GM18520 (cell line): ENCODE results near the gene ANKRD9.
"Not testable (repeated sequence)": the region's sequence is repeated elsewhere in the genome, so short reads cannot be mapped to it uniquely, and the experiment has no call there.

ENCODE experiments used
- ATAC-seq: cut with Tn5 transposase; IDR thresholded peaks from one replicate; pipeline ENCODE4 v1.9.1; 2021; ENCODE audit not compliant: unreplicated experiment

ANKRD9 gene, protein sequence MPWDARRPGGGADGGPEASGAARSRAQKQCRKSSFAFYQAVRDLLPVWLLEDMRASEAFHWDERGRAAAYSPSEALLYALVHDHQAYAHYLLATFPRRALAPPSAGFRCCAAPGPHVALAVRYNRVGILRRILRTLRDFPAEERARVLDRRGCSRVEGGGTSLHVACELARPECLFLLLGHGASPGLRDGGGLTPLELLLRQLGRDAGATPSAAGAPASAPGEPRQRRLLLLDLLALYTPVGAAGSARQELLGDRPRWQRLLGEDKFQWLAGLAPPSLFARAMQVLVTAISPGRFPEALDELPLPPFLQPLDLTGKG

DNA sequence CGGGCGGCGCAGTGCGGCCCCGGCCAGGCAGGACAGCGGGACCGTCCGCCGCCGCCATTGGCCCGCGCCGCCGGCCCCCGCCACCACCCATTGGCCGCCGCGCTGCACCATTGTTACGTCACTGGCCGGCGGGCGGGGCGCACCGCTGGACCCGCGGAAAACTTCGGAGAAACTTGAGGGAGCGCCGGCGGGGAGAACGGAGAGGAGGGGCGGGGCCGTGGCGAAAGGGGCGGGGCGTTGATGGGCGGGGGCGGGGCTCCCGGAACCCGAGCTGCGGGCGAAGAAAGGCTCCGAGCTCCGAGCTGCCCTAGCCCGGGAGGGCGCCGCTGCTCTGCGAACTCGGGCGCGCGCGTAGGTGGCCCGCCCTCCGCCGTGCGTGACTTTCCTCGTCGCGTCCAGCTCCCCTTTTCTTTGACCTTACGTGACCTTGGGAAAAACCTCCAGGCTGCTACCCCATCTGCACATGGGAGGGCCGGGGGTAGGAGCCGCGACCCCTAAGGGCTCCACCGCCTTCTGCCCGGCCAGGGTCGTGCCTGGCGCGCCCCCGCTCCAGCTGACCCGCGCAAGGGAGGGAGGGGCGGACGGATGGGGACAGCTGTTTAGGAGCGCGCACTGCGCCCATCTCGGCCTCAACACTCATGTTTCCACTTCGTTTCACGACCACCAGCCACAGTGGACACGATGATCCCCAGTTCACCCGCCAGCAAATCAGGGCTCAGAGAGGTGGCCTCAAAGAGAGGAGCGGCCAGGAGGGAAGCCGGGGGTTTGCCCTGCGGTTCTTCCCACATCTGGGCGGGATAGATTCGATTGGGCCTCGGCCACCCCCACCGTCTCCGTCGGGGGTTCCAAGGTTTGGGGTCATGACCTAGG is at the start of gene ANKRD9:
Gene ANKRD9 (minus strand): TSS at position 31 of the 870 bp plus-strand sequence. CDS start 1,887 bp downstream, outside the sequence.
- peak; percentile 75 for ATAC-seq

DNA sequence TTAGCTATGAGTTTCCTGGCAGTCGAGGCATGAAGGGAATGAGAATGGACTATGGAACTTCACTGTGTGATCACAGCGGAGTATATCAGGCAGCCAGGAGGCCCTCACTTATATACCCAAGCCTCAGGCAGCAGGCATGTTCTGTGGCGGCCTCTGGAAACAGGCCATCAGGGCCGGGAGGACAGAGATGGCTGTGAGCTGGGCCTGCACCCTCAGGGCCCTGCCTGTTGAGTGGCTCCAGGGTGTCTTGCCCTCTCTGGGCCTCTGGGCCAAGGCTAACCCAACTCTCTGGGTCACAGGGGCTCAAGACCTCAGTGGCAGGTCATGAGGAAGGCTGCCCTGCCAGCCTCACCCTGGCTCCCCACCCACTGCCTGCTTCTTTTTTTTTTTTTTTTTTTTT is 49.0 kb upstream of the ANKRD9 start:
- no peak for ATAC-seq

DNA sequence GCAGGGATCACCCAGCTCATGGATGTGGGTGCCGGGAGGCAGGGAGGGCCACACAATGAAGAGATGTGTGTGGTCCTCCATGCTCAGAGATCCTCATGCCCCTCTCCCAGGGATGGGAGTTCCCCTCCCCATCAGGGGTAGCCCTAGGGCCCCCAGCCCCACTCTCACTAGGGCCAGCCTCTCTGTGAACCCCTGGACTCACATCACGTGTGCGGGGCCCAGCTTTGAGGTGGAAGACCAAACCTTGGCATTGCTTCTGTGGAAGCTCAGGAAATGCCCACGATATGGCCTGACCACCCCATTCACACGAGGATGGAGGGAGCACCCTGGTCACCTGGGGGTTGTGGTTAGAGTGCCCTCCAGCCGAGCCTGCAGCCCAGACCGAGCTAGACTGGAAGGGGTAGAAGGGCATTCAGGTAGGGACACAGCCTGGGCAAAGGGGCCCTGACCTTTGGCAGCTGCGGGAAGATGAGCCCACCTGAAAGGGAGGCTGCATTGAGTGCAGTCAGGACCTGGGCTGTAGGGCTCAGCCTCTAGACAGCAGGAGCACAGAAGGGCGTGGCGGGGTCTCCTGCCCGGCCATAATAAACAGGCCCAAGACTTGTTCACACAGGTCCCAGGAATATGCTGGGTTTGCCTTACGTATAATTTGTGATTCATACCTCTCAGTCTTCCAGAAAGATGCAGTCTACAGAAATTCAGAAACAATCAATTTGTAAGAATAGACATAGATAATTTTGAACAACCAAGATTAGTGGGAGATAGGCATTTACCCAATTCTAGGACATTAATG is 48.1 kb upstream of the ANKRD9 start:
- no peak for ATAC-seq

DNA sequence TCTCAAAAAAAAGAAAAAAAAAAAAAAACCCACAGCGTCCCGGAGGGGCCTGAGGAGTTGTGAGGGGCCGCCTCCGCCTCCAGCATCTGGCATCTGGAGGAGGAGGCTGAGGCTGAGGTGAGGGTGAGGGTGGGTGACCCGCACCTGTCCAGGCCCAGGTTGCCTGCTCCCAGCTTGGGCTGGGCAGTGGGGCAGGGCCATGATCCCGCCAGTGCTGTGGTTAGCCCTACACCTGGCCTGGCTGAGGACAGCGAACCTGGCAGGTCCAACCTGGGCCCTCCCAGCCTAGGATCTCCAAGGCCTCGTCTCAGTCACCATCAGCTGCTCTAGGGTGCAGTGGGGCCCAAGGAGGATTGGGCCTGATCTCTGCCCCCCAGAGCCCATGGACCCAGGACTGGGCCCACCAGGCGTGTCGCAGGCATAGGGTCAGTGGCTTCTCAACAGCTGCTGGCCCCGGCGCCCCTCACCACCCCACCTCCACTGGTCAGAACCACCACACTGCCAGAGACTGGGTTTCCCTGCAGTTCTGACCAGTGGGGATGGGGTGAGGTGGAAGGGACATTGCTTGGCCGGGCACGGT is 46.6 kb upstream of the ANKRD9 start:
- ATAC-seq, result no peak

DNA sequence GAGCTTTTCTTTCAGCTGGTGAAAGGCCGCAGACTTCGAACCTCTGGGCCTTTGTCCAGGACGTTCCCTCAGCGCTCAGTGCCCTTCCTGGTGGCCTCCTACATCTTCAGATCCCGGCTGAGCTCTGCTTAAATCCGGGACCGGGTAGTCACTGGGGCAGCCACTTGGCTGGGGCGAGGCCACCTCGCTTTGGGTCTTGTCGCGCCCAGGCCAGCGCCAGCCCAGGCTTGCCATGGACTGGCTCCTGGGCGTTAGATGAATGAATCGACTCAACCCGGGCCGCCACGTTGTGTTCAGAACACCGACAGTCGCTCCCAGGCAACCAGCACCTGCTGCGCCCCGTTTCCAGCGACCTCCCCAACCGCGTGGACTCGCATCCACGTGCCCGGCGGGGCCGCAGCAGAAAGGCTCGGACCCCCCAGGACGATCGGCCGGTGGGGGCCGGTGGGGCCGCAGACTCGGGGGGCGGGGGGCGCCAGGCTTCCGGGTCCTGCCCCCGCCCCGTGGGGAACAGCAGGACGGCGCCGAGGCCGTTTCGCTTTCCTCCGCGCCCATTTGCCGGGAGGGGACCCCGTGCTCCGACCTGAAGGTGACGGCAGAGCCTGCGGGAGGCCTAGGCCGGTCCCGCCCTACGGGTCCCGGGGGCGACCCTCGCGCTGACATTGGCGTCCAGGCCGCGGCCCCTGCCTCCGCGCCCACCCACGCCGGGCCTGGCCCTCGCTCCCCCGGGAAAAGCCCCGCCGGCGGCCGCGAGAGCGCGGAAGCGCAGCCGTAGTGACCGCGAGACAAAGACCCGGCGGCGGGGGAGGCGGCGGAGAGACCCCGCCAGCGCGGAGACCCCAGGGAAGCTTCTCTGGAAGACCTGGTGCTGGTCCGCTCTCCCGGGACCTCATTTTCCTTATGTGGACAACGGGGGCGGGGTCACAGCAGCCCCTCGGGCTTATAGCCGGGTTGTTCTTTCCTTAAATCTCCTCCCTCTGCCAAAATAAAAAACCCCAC is 45.5 kb upstream of the ANKRD9 start:
- ATAC-seq, result no peak

DNA sequence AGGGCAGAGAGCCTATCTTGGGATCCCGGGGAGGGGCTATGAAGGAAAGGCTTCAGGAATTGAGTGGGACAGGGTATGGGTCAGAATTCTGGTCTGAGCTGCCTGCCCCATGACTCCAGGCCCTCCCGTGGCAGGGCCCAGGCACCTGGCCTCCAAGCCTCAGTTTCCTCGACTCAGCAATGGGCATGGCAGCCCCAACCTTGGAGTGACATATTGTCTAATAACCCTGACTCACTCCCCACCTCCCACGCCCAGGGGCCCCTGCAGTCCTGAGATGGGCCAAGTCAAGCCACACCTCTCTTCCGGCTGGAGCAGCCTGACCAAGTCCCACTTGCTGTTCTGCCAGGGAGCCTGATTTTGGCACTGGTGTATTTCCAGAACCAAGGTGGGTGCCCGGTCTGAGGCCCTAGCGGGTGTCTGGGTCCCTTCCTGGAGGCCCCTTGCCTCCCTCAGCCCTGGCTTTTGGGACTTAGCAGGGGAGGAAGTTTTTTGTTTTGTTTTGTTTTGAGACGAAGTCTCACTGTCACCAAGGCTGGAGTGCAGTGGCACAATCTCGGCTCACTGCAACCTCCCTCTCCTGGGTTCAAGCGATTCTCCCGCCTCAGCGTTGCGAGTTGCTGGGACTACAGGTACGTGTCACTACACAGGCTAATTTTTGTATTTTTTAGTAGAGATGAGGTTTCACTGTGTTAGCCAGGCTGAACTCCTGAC is 42.6 kb upstream of the ANKRD9 start:
- ATAC-seq, result no peak

DNA sequence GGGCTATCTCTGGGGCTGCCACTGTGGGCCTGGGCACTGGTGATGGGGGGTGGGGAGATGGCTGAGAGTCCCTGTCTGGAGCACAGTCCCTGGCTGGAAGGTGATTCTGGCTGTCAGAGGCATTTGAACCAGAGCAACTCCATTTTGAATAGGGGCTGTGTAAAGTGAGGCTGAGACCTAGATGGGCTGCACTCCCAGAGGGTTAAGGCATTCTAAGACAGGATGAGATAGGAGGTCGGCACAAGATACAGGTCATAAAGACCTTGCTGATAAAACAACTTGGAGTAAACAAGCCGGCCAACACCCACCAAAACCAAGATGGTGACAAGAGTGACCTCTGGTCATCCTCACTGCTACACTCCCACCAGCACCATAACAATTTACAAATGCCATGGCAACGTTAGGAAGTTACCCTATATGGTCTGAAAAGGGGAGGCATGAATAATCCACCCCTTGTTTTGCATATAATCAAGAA is 41.4 kb upstream of the ANKRD9 start:
- ATAC-seq, result not testable (repeated sequence)

GRCh38 chr14:102548616-102549240 is 39.2 kb upstream of the ANKRD9 start:
- ATAC-seq, result no peak

DNA sequence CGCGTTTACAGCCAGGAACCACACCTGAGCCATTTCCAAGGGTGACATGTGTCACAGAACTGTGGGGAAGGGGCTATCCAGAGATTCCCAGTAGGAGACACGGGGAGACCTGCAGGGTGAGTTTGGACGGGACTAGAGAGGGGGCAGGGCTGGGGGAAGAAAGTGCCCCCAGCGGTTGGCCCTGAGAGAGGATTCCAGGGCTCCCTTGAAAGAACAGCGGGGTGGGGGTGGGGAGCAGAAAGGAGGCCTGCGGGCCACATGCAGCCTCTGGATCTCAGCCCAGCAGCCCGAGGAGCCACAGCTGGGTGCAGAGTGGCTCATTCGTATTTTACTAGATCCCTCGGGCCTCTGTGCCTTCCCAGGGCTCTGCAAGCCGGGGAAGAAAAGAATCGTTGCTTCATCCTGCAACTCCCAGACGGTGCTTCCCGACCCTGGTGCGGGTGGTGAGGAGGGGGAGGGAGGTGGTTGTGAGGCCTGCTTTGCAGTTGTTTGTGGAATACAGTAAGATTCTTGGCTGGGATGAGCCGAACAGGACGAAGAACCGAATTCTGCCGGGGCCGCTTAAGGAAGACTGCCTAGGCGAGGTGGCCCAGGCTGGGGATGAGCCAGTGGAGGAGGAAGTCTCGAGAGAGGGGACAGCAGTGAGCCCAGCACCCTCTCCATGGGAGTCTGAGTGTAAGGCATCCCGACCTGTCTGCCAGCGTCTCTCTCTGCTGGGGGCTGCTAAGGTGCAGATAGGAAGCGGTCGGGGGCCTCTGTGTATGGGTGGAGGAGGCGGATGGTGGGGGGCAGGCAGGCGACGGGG is 36.1 kb upstream of the ANKRD9 start:
- ATAC-seq, result no peak

GRCh38 chr14:102544747-102545460 is 35.3 kb upstream of the ANKRD9 start:
- ATAC-seq, result no peak

DNA sequence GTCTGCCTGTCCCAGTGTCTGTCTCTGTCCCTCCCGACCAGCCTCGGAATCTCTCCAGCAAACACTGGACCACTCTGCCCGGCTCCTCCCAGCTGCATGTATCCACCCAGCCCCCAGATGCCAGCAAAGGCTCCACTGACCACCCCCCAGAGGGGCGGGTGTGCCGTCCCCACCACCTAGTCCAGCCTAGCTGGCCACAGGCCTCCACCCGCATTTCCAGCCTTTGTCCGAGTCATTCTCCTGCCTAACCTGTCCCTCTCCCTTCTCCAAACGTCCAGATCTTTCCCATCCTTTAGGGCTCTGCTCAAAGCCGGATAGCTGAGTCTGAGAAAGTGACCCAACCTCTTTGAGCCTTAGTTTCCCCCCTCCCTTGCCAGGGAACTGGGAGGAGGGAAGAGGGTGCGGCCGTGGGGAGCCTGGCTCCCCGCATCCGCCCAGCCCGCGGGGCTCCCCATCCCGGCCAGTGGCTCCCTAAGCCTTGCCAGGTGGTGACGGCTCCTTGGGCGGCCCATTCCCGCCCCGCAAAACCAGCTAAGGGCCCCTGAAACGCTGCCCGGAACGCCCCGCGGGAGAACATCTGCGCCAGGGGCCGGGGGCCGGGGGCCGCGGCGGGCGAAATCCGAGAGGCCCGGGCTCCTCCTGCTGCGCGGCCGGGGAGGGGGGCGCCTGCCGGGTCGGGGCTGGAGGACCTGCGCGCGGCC is 34.6 kb upstream of the ANKRD9 start:
- ATAC-seq, result no peak

- ATAC-seq, result no peak
Observed at GRCh38 chr14:102541771-102542170, 32.2 kb upstream of the ANKRD9 start.

GRCh38 chr14:102541029-102541491 is 31.5 kb upstream of the ANKRD9 start:
- ATAC-seq, result not testable (repeated sequence)

DNA sequence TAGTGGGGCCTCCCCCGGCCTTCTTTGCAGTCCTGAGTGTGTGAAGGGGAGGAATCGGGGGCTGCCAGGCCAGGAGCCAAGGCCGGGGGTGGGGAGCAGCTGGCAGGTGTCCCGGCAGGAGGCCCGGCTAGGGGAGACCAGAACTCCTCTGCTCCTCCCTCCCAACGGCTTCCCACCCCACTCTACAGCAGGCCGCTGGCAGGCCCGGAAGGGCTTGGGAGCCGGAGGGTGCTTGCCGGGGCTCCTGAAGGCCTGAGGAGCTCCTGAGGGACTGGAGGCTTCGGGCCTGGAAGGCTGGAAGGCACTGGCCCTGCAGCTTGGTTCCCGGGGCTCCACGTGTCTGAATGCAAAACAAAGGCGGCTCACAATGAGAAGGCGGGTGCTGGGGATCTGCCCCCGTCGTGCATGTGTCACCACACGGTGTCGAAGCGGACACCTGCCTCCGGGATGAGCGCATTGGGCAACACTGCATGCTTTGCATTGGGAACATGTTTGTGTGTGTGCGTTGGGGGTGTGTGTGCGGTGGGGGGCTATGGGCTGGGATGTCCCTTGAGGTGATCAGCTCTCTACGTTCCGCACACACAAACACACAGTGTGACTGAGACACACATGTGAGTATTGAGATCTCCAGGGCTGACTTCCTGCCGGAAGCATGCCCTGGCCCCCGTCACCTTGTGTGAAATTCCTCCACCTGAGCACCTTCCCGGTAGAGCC is 30.9 kb upstream of the ANKRD9 start:
- ATAC-seq, result no peak

GRCh38 chr14:102539544-102540314 is 30.2 kb upstream of the ANKRD9 start:
- no peak for ATAC-seq
